Stromal cell of bone marrow (primary cell): Measurements from ENCODE around the gene ARHGDIB.
A peak's percentile ranks its signal among the peaks of the same experiment; 100 is the strongest.

Source experiments
- DNase-seq: peaks from one replicate; pipeline ENCODE4 v3.0.0-alpha.2; 2012; ENCODE audit warnings: low read depth

Gene ARHGDIB

DNA sequence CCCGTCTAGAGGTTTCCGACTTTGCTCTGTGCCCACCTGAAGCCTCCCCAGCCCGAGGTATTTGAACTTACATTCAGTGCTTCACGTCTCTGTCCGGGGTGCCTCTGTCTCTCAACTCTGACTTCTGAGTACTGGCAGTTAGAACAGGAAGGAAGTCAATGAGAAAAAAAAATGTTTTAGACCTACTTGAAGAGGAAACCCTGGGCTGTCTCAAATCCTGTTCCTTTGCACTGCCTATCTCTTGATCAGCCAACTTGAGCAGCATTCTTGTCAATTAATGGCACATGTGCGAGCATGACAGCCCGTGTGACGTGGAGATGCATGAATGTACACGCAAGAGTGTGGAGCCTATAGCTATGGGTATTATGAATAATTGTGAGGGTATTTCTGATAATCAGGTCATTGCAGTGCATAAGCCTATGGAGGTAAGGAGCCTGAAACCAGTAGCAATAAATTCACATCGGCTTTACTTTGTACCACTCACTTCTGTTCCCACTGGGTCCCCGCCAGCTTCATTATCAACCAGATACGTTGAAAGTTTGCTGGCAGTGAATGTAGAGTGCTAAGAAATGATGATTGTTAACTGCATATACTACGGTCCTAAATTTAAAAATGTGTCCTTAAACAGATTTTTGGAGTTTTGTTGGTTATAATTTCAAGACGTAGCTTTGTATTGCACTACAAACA, at the start of gene ARHGDIB:
ARHGDIB (minus strand) TSS at position 136 of the 687 bp plus-strand sequence. CDS start 10,889 bp downstream, outside the sequence.
- DNase-seq, result no peak

DNA sequence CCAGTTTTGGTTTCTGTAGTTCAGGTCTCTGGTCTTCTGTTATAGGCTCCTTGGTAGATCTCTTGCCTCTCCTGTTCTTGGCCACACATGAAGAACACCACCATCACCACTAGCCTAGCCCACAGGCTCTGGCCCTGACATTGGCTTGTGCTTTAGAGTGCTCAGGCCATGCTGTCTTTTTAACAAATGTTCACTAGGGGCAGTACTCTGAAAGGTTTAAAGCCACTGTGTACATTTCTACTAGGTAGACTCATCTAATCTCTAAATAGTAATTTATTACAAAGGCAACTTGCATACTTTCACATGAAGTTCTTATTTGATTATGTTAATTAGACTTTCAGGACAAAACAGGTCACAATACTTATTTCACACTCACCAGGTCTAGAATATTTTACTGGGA, 49.8 kb upstream of the ARHGDIB start:
- DNase-seq, result no peak

DNA sequence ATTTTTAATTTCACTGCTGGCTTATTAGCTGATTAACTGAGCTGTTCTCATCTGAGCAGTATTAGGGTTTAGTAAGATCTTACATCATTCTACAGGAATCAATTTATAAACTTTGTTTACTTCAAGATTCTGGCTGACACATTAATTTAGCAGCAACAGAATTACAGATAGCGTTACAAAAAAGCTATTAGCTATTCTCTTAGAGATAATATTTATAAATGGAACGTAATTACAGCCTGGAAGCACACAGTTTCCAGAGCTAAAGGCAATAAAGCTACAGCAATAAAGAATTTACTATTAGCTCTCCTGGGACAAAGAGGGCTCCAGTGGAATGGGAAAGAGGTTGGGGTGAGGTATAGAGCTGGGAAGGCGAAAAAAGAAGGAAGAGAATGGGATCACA, 46.1 kb upstream of the ARHGDIB start:
- DNase-seq, result no peak

DNA sequence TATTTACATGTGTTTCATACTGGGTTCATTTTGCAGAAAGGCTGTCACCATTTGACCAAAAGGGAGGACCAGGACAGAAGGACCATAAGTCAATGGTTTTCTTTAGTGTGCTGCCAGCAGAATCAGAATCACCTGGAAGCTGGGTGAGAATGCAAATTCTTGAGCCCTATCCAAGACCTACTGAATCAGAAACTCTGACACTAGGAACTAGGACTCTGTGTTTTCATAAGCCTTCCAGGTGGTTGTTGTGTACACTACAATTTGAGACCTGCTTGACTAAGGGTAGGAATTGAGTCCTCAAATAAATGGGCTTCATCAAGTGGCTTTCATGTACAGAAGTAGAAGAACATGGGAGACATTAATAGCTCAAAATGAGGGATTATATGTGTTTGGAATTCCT, 43.7 kb upstream of the ARHGDIB start:
- DNase-seq, result no peak

DNA sequence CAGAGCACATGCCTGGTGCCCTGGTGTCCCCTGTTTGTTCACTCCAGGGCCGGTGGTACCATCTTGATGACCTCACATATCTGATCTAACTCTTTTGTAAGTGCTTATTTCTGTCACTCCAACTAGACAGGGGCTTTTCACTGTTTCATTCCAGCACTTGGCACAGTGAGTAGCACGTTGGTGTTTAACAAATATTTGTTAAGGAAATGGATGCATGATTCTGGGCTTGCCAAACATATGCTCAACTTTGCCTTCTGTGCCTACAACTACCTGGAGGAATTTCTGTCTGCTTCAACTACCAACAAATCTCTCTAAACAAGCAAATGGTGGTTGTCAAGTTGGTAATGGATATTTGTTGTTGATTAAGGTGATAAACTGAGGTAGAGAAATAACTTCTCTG, 43.0 kb upstream of the ARHGDIB start:
- no peak for DNase-seq

DNA sequence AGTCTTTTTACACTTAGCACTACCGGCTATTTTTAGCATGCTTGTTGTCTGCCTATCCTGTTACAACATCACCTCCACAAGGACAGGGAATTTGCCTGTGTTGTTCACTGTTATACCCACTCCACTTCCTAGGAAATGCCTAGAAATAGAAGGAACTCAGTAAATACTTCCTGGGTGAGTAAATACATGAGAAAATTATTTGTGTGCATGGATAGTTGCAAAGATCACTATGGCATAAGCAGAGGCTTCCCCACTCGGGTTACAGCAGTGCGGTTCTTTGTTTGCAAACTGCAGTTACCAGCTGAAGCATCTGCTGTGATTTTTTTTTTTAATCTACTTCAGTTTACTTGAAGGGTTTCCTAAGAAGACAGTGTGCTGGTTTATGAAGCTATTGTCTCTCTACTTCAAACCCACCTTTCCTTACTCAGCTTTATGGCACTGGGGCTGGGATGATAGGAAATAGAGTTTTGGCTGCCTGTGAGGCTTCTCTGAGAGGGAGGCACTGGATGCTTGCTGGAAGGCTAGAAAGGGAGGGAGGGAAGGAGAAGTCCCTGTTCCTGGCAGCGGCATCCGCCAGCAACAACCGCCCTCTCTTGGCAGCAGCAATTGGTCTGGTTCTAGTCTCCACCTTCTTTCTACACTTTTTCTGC, 40.5 kb upstream of the ARHGDIB start:
- peak; percentile 13 for DNase-seq

DNA sequence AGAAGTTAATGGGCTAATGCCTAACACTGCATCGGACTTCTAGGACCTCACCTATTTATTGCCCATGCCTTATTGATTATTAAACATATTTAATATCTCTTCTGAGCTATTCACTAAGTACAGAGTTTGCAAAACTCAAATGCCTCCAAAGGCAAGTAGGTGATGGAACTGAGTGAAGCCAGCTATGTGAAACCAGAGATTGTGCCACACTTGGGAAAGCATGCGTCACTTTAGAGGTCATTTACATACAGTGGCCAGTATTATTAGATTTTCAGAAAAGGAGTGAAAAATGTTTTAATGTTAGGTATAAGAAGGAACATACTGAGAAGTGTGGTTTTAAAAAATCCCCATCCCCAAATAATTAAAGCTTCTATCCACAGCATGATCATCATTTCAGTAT, 39.2 kb upstream of the ARHGDIB start:
- no peak for DNase-seq

DNA sequence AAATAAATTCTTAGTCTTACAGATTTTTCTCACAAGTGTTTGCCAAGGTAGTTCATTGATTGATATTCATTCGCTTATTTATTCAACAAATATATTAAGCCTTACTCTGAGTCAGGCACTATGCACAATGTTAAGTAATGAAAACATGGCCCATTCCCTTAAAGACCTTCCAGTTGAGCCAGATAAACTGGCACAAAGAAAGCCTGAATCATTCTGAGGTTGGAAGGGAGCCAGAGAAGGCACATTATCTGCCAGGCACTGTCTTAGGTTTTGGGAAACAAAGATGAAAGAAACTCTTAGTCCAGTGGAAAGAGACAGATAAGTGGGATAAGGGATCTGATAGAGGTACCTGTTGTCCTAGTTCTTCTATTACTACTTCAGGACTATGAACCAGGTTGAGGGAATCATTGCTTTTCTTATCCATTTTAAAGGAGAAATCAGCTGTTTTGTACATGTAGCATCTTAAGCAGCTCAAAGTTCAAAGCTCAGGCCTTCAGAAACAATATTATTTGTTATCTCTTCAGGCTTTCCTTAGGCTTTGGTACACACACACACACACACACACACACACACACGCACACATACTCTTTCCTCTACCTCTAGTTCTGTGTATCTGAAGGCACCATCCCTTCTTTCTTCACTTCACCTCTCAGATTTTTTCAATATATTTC, 38.4 kb upstream of the ARHGDIB start:
- DNase-seq, result peak; percentile 17

DNA sequence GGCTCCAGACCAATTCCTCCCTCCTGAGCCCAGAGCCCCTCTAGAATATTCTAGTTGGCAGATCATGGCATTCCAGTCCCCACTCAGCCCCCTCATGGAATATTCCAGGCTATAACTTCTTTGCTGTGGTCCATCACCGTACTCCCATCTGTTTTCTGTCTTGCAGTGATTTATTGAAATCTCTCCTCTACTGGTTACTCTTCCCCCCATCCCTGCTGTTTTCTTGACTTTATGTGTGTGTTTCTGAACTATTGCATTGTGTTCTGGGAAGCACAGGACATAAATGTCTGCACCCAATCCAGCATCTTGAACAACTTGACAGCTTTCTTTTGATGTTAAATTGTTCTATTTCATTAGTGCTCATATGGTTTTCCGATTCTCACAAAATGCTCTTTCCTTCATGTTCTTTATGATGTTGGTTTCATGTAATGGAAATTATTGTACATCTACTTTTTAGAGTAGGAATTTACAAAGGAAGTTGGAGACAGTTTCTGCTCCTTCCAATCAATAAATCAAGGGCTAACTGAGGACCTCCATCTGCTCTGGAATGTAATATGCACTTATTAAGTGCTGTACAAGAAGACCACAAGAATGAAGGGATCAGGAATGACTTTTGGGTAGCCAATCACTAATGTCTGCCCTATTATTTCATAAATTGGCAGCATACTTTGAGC, 37.8 kb upstream of the ARHGDIB start:
- DNase-seq, result no peak

DNA sequence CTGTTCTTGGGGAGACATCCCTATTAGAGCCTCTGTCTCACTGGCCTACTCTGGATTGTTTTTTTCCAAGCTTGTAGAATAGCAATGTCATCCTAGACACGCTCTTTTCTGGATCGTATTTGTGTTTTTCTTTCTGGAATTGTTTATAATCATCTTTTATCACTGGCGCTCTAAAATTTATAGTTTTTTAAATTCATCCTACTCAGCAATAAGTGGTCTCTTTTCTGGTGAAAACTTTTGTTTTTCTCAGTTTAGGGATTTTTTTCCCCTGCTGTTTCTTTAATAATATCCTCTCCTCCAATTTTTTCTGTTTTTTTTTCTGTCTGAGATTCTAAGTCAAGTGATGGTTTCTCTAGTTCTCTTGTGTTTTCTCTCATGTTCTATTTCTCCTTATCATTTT, 36.6 kb upstream of the ARHGDIB start:
- no peak for DNase-seq

DNA sequence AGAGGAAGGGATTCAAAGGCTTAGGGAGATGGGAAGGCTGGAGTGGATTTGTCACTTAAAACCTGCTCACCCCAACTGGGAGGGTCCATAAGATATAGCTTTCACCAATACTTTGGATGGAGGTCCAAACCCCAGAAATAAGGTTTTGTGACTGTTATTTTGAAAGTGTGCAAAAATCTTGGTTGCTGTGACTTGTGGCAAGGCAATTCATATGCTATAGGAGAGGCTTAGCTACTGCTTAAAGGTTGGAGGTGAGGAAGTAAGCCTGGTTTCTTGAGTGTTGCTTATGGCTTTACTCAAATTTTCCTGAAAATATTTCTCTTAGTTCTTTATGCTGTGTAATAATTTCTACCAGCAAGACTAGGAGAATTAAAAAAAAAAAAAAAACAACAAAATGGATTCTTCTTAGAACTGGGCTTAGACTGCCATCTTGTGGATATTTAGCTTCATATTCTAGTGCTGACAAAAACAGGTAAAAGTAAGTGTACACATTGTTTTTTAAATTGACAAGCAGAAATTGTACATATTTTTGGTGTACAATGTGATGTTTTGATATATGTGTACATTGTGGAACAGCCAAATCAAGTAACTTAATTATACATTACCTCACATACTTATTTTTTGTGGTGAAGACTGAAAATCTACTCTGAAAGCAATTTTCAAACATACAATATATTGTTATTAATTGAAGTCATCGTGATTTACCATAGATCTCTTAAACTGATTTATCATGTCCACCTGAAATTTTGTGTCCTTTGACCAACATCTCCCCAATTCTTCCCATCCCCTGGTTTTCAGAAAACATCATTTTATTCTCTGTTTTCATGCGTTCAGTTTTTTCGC, 34.4 kb upstream of the ARHGDIB start:
- peak; percentile 43 for DNase-seq

DNA sequence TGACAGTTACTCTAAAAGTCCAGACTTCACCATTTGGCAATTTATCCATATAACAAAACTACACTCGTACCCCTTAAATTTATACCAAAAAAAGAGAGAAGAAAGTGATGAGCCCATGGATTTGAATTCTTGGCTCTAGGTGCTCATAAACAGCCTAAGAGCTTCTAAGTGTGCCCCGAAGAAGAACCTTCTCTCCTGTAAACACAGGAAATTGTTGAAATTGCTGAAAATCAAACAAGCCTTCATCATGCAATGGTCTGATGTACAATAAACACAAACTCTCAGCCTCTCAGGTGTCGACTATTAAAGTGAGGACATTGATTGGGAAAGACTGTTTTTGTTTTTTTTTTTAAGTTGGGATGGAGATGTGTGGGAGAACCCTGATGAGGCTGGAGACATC, 33.2 kb upstream of the ARHGDIB start:
- DNase-seq, result no peak

DNA sequence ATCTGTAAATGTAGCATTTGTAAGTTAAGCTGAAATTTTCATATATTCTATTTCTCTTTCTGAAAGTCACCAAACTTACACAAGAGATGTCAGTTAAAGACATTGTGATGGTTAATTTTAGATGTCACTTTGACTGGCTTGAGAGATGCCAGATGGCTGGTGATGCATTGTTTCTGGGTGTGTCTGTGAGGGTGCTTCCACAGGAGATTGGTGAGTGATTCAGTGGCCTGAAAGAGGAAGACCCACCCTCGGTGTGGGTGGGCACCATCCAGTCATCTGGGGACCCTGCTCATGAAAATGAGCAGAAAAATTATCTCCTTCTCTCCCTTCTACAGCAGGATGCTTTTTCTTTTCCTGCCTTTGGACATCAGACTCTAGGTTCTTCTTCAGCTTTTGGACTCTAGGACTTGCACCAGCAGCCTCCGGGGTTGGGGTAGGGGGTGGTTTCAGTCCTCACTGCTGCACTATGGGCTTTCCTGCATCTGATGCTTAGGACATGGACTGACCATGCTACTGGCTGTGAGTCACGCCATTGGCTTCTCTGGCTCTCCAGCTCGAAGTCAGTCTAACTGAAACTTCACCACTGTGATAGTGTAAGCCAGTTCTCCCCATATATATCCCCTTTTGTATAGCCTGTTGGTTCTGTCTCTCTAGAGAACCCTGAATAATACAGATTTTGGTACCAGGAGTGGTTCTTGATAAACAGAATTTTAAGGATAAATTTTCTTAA, 32.3 kb upstream of the ARHGDIB start:
- DNase-seq, result peak; percentile 23

DNA sequence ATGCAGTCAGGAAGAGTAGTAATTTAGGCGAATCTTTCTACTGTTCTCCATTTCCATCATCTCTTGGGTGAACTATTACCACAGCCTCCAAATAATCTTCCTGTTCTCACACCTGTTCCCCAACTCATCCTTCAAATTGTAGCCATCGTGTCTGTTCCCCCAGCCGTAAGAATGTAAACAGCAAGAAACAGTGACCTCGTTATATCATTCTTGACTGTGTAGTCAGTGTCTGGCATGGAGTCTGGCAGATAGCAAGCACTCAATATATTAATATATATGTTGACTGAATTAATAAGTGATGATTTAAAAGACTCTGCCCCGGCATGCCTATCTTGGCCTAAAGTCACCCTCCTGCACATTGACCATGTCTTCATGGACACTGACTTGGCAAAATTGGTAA, 31.7 kb upstream of the ARHGDIB start:
- DNase-seq, result no peak

DNA sequence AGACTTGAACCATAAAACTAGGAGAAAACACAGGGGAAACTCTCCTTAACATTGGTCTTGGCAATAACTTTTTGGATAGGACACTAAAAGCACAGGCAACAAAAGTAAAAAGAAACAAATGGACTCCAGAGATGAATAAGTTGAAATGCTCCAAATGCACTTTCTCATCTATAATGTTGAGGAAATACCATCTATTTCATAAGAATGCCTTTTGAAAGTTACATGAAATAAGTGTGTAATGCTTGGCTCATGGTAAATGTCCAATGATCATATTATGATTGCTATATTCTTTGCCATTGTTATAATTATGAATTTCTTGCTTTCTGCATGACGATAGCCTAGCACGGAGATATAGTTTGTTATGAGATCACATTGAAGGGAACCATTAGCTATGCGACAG, 31.3 kb upstream of the ARHGDIB start:
- no peak for DNase-seq

DNA sequence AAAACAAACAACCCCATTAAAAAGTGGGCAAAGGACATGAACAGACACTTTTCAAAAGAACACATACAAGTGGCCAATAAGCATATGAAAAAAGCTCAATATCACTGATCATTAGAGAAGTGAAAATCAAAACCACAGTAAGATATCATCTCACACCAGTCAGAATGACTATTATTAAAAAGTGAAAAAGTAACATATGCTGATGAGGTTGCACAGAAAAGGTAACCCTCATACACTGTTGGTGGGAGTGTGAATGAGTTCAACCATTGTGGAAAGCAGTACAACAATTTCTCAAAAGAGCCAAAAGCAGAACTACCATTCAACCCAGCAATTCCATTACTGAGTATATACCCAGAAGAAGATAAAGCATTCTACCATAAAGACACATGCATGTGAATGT, 29.7 kb upstream of the ARHGDIB start:
- no peak for DNase-seq

DNA sequence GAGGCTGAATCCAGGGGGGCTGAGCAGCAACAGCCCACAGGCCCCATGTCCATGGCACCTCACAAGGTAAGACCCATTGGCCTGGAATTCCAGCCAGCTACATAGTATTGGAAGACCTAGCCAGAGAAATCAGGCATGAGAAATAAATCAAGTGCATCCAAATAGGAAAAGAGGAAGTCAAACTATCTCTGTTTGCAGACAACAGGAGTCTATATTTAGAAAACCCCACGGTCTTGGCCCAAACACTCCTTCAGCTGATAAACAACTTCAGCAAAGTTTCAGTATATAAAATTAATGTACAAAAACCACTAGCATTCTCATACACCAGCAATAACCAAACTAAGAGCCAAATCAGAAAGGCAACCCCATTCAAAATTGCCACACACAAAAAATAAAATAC, 28.4 kb upstream of the ARHGDIB start:
- DNase-seq, result no peak

DNA sequence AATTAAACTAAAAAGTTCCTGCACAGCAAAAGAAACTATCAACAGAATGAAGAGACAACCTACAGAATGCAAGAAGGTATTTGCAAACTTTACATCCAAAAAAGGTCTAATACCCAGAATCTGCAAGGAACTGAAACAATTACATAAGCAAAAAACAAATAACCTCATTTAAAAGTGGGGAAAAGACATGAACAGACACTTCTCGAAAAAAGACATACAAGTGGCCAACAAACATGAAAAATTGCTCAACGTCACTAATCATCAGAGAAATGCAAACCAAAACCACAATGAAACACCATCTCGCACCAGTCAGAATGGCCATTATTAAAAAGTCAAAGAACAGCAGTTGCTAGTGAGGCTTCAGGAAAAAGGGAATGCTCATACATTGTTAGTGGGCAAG, 26.6 kb upstream of the ARHGDIB start:
- DNase-seq, result no peak

DNA sequence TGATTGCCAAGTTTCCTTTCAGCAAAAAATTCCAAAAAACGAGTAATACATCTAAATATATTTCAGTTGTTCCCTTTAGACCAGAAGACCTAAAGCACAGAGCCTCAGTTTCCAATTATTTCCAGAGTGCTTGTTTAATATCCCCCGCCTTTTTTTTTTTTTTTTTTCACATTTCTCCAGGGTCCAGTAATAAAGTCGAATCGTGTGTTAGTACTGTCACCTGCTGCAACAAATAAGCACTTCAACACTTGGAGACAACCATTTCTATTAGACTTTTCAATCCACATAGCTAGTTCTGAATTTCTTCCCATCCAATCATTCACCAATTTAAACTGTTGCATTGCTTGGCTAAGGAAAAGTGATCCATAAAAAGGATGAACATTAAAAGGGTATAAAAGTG, 25.0 kb upstream of the ARHGDIB start:
- no peak for DNase-seq

DNA sequence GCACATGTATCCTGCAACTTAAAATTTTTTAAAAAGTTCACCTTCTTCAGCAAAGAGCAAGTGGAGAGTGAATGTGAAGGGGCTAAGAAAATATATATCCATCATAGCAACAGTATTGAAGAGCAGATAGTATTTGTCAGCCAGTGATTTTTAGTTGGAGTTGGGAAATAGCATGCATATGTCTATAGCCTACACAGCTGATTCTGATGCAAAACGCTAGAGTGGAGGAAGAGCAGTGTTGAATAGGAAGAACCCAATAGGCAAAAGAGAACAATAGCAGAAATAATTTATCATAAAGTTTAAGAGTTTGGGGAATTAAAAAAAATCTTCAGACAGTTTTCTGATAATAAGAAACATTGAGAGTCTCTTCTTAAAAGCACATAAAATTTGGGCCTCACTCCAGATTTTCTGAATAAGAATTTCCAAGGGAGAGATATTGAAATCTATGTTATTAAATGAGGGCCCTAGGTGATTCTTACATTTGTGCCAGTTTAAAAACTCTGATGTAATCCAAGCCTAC, 23.4 kb upstream of the ARHGDIB start:
- no peak for DNase-seq

DNA sequence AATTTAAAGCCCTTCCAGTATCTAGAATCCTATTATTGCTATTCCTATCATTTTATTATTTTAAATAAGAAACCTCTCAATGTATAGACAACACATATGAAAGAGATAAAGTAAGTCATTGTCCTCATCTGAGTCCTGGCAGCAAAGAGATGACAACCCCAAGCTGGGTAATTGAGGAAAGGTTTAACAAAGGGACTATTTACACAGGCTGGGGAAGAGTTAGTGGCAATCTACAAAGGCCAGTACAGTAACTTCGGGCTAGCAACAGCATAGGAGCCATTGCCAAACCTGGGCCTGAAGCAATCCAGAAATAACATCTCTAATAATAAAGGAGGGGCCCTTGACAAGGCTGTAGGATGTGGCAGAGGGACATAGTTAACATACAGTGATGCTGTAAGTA, 22.6 kb upstream of the ARHGDIB start:
- DNase-seq, result no peak
